Mesendoderm (in vitro differentiated cells): Measurements from ENCODE around the gene RSAD2.

Experiments used
- DNase-seq: peaks from one replicate; pipeline ENCODE4 v3.0.0; 2013
- H2AK5ac ChIP-seq: 2 replicates; pipeline ENCODE4 v1.6.1; 2013; ENCODE audit warnings: low read length, inconsistent platforms
- H2BK120ac ChIP-seq: 2 replicates; pipeline ENCODE4 v1.6.1; 2013; ENCODE audit warnings: low read depth, mild to moderate bottlenecking, low read length, moderate library complexity, mixed read lengths
- H2BK15ac ChIP-seq: replicated peaks from 2 replicates; pipeline ENCODE4 v1.6.1; 2013; ENCODE audit warnings: low read depth, mild to moderate bottlenecking, moderate library complexity
- H2BK5ac ChIP-seq: 2 replicates; pipeline ENCODE4 v1.6.1; 2013; ENCODE audit warnings: low read length, inconsistent platforms
- H3K18ac ChIP-seq: 2 replicates; pipeline ENCODE4 v1.6.1; 2013; ENCODE audit warnings: mild to moderate bottlenecking, low read length, mixed read lengths
- H3K23ac ChIP-seq: one replicate; pipeline ENCODE4 v1.6.1; 2013; ENCODE audit warnings: low read length
- H3K27ac ChIP-seq: 2 replicates; pipeline ENCODE4 v1.5.1; 2013; ENCODE audit warnings: low read depth, mild to moderate bottlenecking, inconsistent platforms, low read length, moderate library complexity
- H3K27me3 ChIP-seq: 2 replicates; pipeline ENCODE4 v1.6.1; 2013; ENCODE audit warnings: low read length, control low read depth, mild to moderate bottlenecking, inconsistent platforms; ENCODE audit not compliant: insufficient read depth, poor library complexity
- H3K36me3 ChIP-seq: 2 replicates; pipeline ENCODE4 v1.6.1; 2013; ENCODE audit warnings: low read length, inconsistent platforms; ENCODE audit not compliant: control insufficient read depth, insufficient read depth
- H3K4ac ChIP-seq: one replicate; pipeline ENCODE4 v1.6.1; 2013; ENCODE audit warnings: low read depth, mild to moderate bottlenecking, low read length, moderate library complexity
- H3K4me1 ChIP-seq: 2 replicates; pipeline ENCODE4 v1.6.1; 2013; ENCODE audit warnings: low read depth, low read length, inconsistent platforms; ENCODE audit not compliant: control insufficient read depth
- H3K4me2 ChIP-seq: 2 replicates; pipeline ENCODE4 v1.6.1; 2013; ENCODE audit warnings: low read length
- H3K4me3 ChIP-seq: 2 replicates; pipeline ENCODE4 v1.5.1; 2013; ENCODE audit warnings: mild to moderate bottlenecking, low read length
- H3K56ac ChIP-seq: one replicate; pipeline ENCODE4 v1.6.1; 2013; ENCODE audit warnings: low read length
- H3K79me1 ChIP-seq: 2 replicates; pipeline ENCODE4 v1.6.1; 2013; ENCODE audit warnings: low read length, inconsistent platforms
- H3K79me2 ChIP-seq: 2 replicates; pipeline ENCODE4 v1.6.1; 2013; ENCODE audit warnings: mild to moderate bottlenecking, low read length; ENCODE audit not compliant: control insufficient read depth, insufficient read depth
- H3K9ac ChIP-seq: 2 replicates; pipeline ENCODE4 v1.6.1; 2013; ENCODE audit warnings: low read length, inconsistent platforms
- H4K5ac ChIP-seq: one replicate; pipeline ENCODE4 v1.6.1; 2013; ENCODE audit warnings: low read length
- H4K8ac ChIP-seq: one replicate; pipeline ENCODE4 v1.6.1; 2013; ENCODE audit warnings: low read depth, mild to moderate bottlenecking, control low read depth, low read length, moderate library complexity
- WGBS: extraction: QIAGEN DNeasy Blood & Tissue Kit; methylation state at CpG from one replicate; pipeline ENCODE4 v1.1.7; 2013; ENCODE audit warnings: low lambda C conversion rate, missing lambda C conversion rate; ENCODE audit not compliant: insufficient coverage; ENCODE audit errors: extremely low coverage; 5-methylcytosine and 5-hydroxymethylcytosine counted together

Gene RSAD2

DNA sequence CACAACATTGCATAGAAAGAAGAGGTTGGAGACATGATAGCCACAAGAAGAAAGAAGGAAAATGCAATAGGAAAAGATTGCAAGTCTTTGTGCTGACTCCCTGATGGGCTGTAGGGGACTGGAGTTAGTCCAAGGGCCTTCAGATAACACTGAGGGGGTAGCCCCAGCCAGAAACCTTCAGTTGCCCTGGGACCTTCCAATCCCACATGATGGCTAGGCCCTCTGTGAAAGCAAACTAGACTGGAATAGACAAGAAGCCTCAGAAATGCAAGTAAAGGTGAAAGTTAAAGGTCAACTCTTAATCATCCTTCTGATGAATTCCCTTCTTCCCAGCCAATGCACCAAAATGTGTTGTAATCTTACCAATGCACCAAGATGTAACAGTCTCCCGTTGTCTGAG, 31.0 kb upstream of the RSAD2 start:
- H4K8ac ChIP-seq = no peak overlapping the region
- H3K56ac ChIP-seq = no peak overlapping the region
- H3K18ac ChIP-seq = no peak overlapping the region
- H3K4me3 ChIP-seq = no peak overlapping the region
- H2BK5ac ChIP-seq = no peak overlapping the region
- no peak overlapping the region for H3K23ac ChIP-seq
- no peak overlapping the region for H2AK5ac ChIP-seq
- H4K5ac ChIP-seq = no peak overlapping the region
- no peaks in the 10 kb centered on the region for H3K27me3 ChIP-seq
- H2BK120ac ChIP-seq = no peak overlapping the region
- no CpG with 5 or more reads among the region's 1 CpG for WGBS
- no peak overlapping the region for H3K4me2 ChIP-seq
- H3K79me2 ChIP-seq = no peaks in the 10 kb centered on the region
- no peaks in the 10 kb centered on the region for H3K79me1 ChIP-seq
- H3K36me3 ChIP-seq = no peaks in the 10 kb centered on the region
- no peak for DNase-seq
- no peak overlapping the region for H3K4ac ChIP-seq
- no peak overlapping the region for H3K27ac ChIP-seq
- H3K4me1 ChIP-seq = no peaks in the 10 kb centered on the region
- no peak overlapping the region for H2BK15ac ChIP-seq
- no peak overlapping the region for H3K9ac ChIP-seq

DNA sequence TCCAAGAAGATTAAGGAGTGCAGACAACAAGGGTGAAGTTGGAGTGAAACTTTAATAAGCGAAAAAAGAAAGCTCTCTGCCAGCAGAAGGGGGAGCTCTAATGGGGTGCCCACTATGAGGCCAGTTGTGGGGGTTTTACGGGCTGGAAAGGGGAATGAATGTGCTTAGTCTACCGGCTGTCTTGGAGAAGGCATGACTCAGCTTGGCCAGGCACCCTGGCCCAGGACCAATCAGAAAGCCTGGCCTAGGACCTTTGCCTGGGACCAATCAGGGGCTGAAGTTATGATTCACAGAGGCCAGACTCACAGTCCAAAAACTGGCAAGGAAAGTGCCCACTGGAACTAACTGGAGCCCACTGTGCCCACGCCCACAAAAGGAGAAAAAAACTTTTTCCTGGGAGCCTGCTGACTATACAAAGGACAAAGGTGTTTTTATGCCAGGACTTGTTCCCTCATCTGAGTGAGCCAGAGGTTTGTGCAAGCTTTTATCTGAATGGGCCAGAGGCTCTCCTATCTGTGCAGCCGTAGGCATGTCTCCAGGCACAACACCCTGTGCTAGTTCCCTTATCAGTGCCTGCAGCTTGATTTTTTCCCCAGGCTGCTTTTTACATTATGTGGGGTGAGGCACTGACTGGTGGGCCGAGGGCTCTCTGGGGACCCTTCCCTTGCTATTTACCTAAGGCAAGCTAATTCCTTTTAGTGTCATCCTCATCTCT, 30.5 kb upstream of the RSAD2 start:
- Histone ChIP-seq H3K56ac (no peak overlapping the region), H4K5ac (no peak overlapping the region), H3K27me3 (no peaks in the 10 kb centered on the region), H3K36me3 (no peaks in the 10 kb centered on the region), H3K27ac (no peak overlapping the region), H3K4ac (no peak overlapping the region), H2BK5ac (no peak overlapping the region), H3K18ac (no peak overlapping the region), H4K8ac (no peak overlapping the region), H3K79me1 (no peaks in the 10 kb centered on the region), H2BK120ac (no peak overlapping the region), H3K79me2 (no peaks in the 10 kb centered on the region), H3K23ac (no peak overlapping the region), H2AK5ac (no peak overlapping the region), H3K9ac (no peak overlapping the region), H3K4me2 (no peak overlapping the region), H3K4me1 (no peaks in the 10 kb centered on the region), H3K4me3 (no peak overlapping the region), H2BK15ac (no peak overlapping the region)
- DNase-seq = no peak
- WGBS = no CpG with 5 or more reads among the region's 6 CpGs

DNA sequence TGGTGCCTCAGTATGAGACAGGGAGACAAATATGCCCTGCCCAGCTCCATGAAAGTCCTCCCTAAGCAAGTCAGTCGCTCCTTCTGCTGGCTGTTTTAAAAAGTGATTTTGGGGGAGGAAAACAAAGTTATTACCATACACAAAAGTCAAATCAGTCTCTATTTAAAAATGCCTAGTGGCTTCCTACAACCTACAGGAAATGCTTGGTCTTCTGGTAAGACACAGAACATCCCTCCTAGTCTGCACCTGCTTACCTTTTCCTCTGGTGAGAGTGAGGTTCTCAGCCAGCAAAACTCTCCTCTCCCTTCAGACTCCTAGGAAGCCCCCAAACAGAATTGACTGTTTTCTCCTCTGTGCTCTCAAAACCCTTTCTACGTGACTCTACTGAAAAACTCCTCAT, 25.4 kb upstream of the RSAD2 start:
- Histone ChIP-seq H3K79me2 (no peaks in the 10 kb centered on the region), H3K4me3 (no peak overlapping the region), H3K36me3 (no peaks in the 10 kb centered on the region), H3K4me1 (no peaks in the 10 kb centered on the region), H2BK120ac (no peak overlapping the region), H4K8ac (no peak overlapping the region), H2BK15ac (no peak overlapping the region), H3K27me3 (no peaks in the 10 kb centered on the region), H3K56ac (no peak overlapping the region), H3K27ac (no peak overlapping the region), H4K5ac (no peak overlapping the region), H3K9ac (no peak overlapping the region), H3K23ac (no peak overlapping the region), H2AK5ac (no peak overlapping the region), H2BK5ac (no peak overlapping the region), H3K4ac (no peak overlapping the region), H3K79me1 (no peaks in the 10 kb centered on the region), H3K4me2 (no peak overlapping the region), H3K18ac (no peak overlapping the region)
- DNase-seq = no peak
- no CpG with 5 or more reads among the region's 2 CpGs for WGBS

DNA sequence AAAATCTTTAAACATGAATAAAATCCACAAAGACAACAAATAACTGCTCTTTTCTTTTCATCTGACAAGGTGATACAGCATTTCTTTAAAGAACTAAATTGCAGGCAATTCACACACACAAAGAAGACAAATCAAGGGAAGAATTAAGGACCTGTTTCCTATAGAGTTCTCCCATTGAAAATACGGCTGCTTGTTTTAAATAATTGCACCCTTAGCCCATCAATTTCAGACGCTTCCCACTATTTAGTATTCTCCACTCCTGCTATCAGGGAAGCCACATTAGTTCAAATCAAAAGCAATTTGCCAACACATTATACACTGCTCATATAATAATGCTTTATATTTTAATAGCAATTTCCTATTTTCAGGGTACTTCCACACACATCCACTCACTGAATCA, 23.2 kb upstream of the RSAD2 start:
- no peak overlapping the region for H3K56ac ChIP-seq
- no CpG with 5 or more reads among the region's 2 CpGs for WGBS
- no peaks in the 10 kb centered on the region for H3K79me1 ChIP-seq
- no peak overlapping the region for H2BK15ac ChIP-seq
- H4K5ac ChIP-seq = no peak overlapping the region
- H3K79me2 ChIP-seq = no peaks in the 10 kb centered on the region
- no peak overlapping the region for H3K23ac ChIP-seq
- no peak overlapping the region for H3K18ac ChIP-seq
- no peak for DNase-seq
- H3K4me2 ChIP-seq = no peak overlapping the region
- no peak overlapping the region for H2AK5ac ChIP-seq
- H3K27ac ChIP-seq = no peak overlapping the region
- H3K9ac ChIP-seq = no peak overlapping the region
- H3K4ac ChIP-seq = no peak overlapping the region
- H3K4me3 ChIP-seq = no peak overlapping the region
- no peak overlapping the region for H2BK5ac ChIP-seq
- H2BK120ac ChIP-seq = no peak overlapping the region
- H3K36me3 ChIP-seq = no peaks in the 10 kb centered on the region
- no peaks in the 10 kb centered on the region for H3K27me3 ChIP-seq
- H3K4me1 ChIP-seq = no peaks in the 10 kb centered on the region
- no peak overlapping the region for H4K8ac ChIP-seq

GRCh38 chr2:6855860-6856547, 21.6 kb upstream of the RSAD2 start:
- H3K4me2 ChIP-seq = no peak overlapping the region
- no peak overlapping the region for H4K8ac ChIP-seq
- no peaks in the 10 kb centered on the region for H3K27me3 ChIP-seq
- no peaks in the 10 kb centered on the region for H3K4me1 ChIP-seq
- no peak overlapping the region for H3K18ac ChIP-seq
- H3K9ac ChIP-seq = no peak overlapping the region
- H3K79me2 ChIP-seq = no peaks in the 10 kb centered on the region
- H2BK15ac ChIP-seq = no peak overlapping the region
- no peak overlapping the region for H3K56ac ChIP-seq
- no peak overlapping the region for H2AK5ac ChIP-seq
- H3K27ac ChIP-seq = no peak overlapping the region
- H3K79me1 ChIP-seq = no peaks in the 10 kb centered on the region
- no peak overlapping the region for H2BK5ac ChIP-seq
- no peak overlapping the region for H3K4ac ChIP-seq
- no peaks in the 10 kb centered on the region for H3K36me3 ChIP-seq
- no peak overlapping the region for H3K23ac ChIP-seq
- H4K5ac ChIP-seq = no peak overlapping the region
- no peak overlapping the region for H2BK120ac ChIP-seq
- no peak for DNase-seq
- H3K4me3 ChIP-seq = no peak overlapping the region

GRCh38 chr2:6856548-6856920, 21.0 kb upstream of the RSAD2 start:
- H3K79me2 ChIP-seq = no peaks in the 10 kb centered on the region
- H2BK15ac ChIP-seq = no peak overlapping the region
- no peak overlapping the region for H4K5ac ChIP-seq
- H3K27ac ChIP-seq = no peak overlapping the region
- no peak overlapping the region for H2AK5ac ChIP-seq
- DNase-seq = no peak
- no peak overlapping the region for H2BK120ac ChIP-seq
- no peak overlapping the region for H3K18ac ChIP-seq
- no peak overlapping the region for H3K56ac ChIP-seq
- no peak overlapping the region for H4K8ac ChIP-seq
- no peaks in the 10 kb centered on the region for H3K27me3 ChIP-seq
- H3K36me3 ChIP-seq = no peaks in the 10 kb centered on the region
- no peak overlapping the region for H2BK5ac ChIP-seq
- H3K4me3 ChIP-seq = no peak overlapping the region
- H3K4ac ChIP-seq = no peak overlapping the region
- H3K4me1 ChIP-seq = no peaks in the 10 kb centered on the region
- no peak overlapping the region for H3K23ac ChIP-seq
- WGBS = no CpG with 5 or more reads among the region's 1 CpG
- H3K9ac ChIP-seq = no peak overlapping the region
- no peak overlapping the region for H3K4me2 ChIP-seq
- H3K79me1 ChIP-seq = no peaks in the 10 kb centered on the region
